HCT116 (cell line): ENCODE data around the gene CR1L.

Source experiments
- POLR2A ChIP-seq: IDR thresholded peaks from 2 replicates; pipeline ENCODE4 v1.7.0; 2011; ENCODE audit warnings: borderline replicate concordance; ENCODE audit not compliant: insufficient read depth, insufficient read length; ENCODE audit errors: extremely low read depth
- POLR2AphosphoS5 ChIP-seq: IDR thresholded peaks from 2 replicates; pipeline ENCODE4 v1.6.1; 2011; ENCODE audit warnings: mild to moderate bottlenecking, low read depth, low read length, moderate library complexity
- SP1 ChIP-seq: IDR thresholded peaks from 2 replicates; pipeline ENCODE4 v1.6.1; 2012; ENCODE audit warnings: low read depth
- TF ChIP-seq, protein P1 (sequence below), 3 experiments: fragments of 200-600 bp in 1 of 3; sonication (generic) in 1 of 3; IDR thresholded peaks in 2 of 3; conservative IDR thresholded peaks in 1 of 3; 2 replicates each; pipeline ENCODE4 v1.5.1; 2012 to 2017; ENCODE audit warnings: low read depth in 2 of 3, low read length in 2 of 3, antibody characterized with exemption in 1 of 3, borderline replicate concordance in 1 of 3, control low read depth in 1 of 3, mild to moderate bottlenecking in 1 of 3, mixed read lengths in 1 of 3, mixed run types in 1 of 3, moderate library complexity in 1 of 3; ENCODE audit not compliant: insufficient read depth in 1 of 3
- TF ChIP-seq, protein P2 (sequence below): IDR thresholded peaks from 2 replicates; pipeline ENCODE4 v1.6.1; 2012; ENCODE audit warnings: low read depth

DNA sequence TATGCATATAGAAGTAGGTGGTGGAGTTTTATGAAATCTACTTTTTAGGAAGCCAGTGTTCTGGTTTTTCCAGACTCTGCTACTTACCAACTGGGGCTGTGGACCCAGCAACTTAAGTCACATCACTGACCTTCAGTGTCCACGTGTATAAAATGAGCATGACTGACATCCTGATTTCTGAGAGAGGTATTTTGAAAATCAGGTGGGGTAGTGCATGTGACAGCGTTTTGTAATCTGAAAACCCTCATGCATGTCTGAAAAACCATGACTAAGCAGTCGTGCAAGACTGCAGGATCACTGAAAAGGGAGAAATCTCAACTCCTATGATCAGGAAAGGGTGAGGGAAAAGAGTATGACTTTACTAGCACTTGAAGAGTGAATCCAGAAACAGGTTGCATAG lies 26.1 kb downstream of the CR1L start:
- no peak for TF ChIP-seq POLR2AphosphoS5
- TF ChIP-seq, protein P1, sequence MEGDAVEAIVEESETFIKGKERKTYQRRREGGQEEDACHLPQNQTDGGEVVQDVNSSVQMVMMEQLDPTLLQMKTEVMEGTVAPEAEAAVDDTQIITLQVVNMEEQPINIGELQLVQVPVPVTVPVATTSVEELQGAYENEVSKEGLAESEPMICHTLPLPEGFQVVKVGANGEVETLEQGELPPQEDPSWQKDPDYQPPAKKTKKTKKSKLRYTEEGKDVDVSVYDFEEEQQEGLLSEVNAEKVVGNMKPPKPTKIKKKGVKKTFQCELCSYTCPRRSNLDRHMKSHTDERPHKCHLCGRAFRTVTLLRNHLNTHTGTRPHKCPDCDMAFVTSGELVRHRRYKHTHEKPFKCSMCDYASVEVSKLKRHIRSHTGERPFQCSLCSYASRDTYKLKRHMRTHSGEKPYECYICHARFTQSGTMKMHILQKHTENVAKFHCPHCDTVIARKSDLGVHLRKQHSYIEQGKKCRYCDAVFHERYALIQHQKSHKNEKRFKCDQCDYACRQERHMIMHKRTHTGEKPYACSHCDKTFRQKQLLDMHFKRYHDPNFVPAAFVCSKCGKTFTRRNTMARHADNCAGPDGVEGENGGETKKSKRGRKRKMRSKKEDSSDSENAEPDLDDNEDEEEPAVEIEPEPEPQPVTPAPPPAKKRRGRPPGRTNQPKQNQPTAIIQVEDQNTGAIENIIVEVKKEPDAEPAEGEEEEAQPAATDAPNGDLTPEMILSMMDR (IDR thresholded peaks at IDR 0.05 in 2 of 3, conservative IDR thresholded peaks at IDR 0.05 in 1 of 3; ENCODE audit: borderline replicate concordance in 1 of 3, insufficient read depth in 1 of 3, low read depth in 2 of 3, low read length in 2 of 3): no peak
- TF ChIP-seq, protein P2, sequence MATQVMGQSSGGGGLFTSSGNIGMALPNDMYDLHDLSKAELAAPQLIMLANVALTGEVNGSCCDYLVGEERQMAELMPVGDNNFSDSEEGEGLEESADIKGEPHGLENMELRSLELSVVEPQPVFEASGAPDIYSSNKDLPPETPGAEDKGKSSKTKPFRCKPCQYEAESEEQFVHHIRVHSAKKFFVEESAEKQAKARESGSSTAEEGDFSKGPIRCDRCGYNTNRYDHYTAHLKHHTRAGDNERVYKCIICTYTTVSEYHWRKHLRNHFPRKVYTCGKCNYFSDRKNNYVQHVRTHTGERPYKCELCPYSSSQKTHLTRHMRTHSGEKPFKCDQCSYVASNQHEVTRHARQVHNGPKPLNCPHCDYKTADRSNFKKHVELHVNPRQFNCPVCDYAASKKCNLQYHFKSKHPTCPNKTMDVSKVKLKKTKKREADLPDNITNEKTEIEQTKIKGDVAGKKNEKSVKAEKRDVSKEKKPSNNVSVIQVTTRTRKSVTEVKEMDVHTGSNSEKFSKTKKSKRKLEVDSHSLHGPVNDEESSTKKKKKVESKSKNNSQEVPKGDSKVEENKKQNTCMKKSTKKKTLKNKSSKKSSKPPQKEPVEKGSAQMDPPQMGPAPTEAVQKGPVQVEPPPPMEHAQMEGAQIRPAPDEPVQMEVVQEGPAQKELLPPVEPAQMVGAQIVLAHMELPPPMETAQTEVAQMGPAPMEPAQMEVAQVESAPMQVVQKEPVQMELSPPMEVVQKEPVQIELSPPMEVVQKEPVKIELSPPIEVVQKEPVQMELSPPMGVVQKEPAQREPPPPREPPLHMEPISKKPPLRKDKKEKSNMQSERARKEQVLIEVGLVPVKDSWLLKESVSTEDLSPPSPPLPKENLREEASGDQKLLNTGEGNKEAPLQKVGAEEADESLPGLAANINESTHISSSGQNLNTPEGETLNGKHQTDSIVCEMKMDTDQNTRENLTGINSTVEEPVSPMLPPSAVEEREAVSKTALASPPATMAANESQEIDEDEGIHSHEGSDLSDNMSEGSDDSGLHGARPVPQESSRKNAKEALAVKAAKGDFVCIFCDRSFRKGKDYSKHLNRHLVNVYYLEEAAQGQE: no peak
- TF ChIP-seq SP1: no peak
- no peak for TF ChIP-seq POLR2A
